ENCODE measurements around the gene TRIP13. TPM values are rescaled to one million over a fixed set of nuclear protein-coding genes. Genes with fewer than 3 reads are reported as not detected.
"Not testable (repeated sequence)": the region's sequence is repeated elsewhere in the genome, so short reads cannot be mapped to it uniquely, and the experiment has no call there.

The TRIP13 gene
- total RNA-seq, 1 donor = 32.5 TPM

- no peak for DNase-seq (ENCODE audit: low read depth)
- H3K4me3 ChIP-seq (ENCODE audit: low read depth, low read length) = no peak overlapping the region
- no peak for TF ChIP-seq CTCF (IDR thresholded peaks at IDR 0.05; ENCODE audit: insufficient read depth, low read length)
Measured at GRCh38 chr5:916441-917293, 24.0 kb downstream of the TRIP13 start.

- not testable (repeated sequence) for DNase-seq (ENCODE audit: low read depth); H3K4me3 ChIP-seq (ENCODE audit: low read depth, low read length)
Measured at GRCh38 chr5:918717-919116, 26.0 kb downstream of the TRIP13 start.

GRCh38 chr5:919356-920000 lies 26.8 kb downstream of the TRIP13 start:
- DNase-seq (ENCODE audit: low read depth) = no peak
- TF ChIP-seq CTCF (IDR thresholded peaks at IDR 0.05; ENCODE audit: insufficient read depth, low read length) = no peak
- H3K4me3 ChIP-seq (ENCODE audit: low read depth, low read length) = no peak overlapping the region

GRCh38 chr5:920321-920720 lies 27.6 kb downstream of the TRIP13 start:
- DNase-seq (ENCODE audit: low read depth) = no peak
- H3K4me3 ChIP-seq (ENCODE audit: low read depth, low read length) = no peak overlapping the region
- no peak for TF ChIP-seq CTCF (IDR thresholded peaks at IDR 0.05; ENCODE audit: insufficient read depth, low read length)

- H3K4me3 ChIP-seq (ENCODE audit: low read depth, low read length) = no peak overlapping the region
- no peak for TF ChIP-seq CTCF (IDR thresholded peaks at IDR 0.05; ENCODE audit: insufficient read depth, low read length)
- DNase-seq (ENCODE audit: low read depth) = no peak
Measured at GRCh38 chr5:921456-922435, 29.1 kb downstream of the TRIP13 start.

- H3K4me3 ChIP-seq (ENCODE audit: low read depth, low read length) = no peak overlapping the region
- TF ChIP-seq CTCF (IDR thresholded peaks at IDR 0.05; ENCODE audit: insufficient read depth, low read length) = no peak
- DNase-seq (ENCODE audit: low read depth) = no peak
Measured at GRCh38 chr5:922436-923280, 30.0 kb downstream of the TRIP13 start.
